NCI-H187 treated with DMSO at 0.1 percent for 48 hours (cell line): ENCODE data around the gene TDRD5.

Source experiments
- DNase-seq: peaks from one replicate; lab custom pipeline; 2025; lab: John Stamatoyannopoulos, UW

Gene TDRD5

GRCh38 chr1:179591592-179592580 is at the start of gene TDRD5:
TDRD5 (plus strand) TSS chr1:179591832; CDS start chr1:179592616, 784 bp downstream.
- DNase-seq, result no peak

- DNase-seq, result no peak
Measured at GRCh38 chr1:179545321-179545720, 46.3 kb upstream of the TDRD5 start.

- DNase-seq, result no peak
Measured at GRCh38 chr1:179547021-179547535, 44.6 kb upstream of the TDRD5 start.

- DNase-seq, result no peak
Measured at GRCh38 chr1:179548666-179549367, 42.8 kb upstream of the TDRD5 start.

GRCh38 chr1:179549368-179549700 is 42.3 kb upstream of the TDRD5 start:
- DNase-seq, result no peak

GRCh38 chr1:179550746-179551682 is 40.6 kb upstream of the TDRD5 start:
- no peak for DNase-seq

GRCh38 chr1:179554427-179554826 is 37.2 kb upstream of the TDRD5 start:
- DNase-seq, result no peak

GRCh38 chr1:179558078-179558477 is 33.6 kb upstream of the TDRD5 start:
- no peak for DNase-seq

- DNase-seq, result no peak
Measured at GRCh38 chr1:179575497-179576314, 15.9 kb upstream of the TDRD5 start, which contains the start of gene NPHS2. NPHS2 (minus strand) TSS chr1:179575948; CDS start chr1:179575864, 84 bp downstream.

GRCh38 chr1:179576509-179576908 is 15.1 kb upstream of the TDRD5 start:
- no peak for DNase-seq

GRCh38 chr1:179583771-179584320 is 7.8 kb upstream of the TDRD5 start:
- no peak for DNase-seq

- no peak for DNase-seq
Measured at GRCh38 chr1:179586107-179586823, 5.4 kb upstream of the TDRD5 start.

GRCh38 chr1:179587336-179587735 is 4.3 kb upstream of the TDRD5 start:
- DNase-seq, result no peak

- no peak for DNase-seq
Measured at GRCh38 chr1:179588425-179589024, 3.1 kb upstream of the TDRD5 start.

- DNase-seq, result no peak
Measured at GRCh38 chr1:179589509-179589908, 2.1 kb upstream of the TDRD5 start.

- no peak for DNase-seq
Measured at GRCh38 chr1:179590671-179591070, 961 bp upstream of the TDRD5 start.

- DNase-seq, result no peak
Measured at GRCh38 chr1:179591253-179591591, 410 bp upstream of the TDRD5 start.

GRCh38 chr1:179598631-179599030 is 7.0 kb downstream of the TDRD5 start:
- no peak for DNase-seq

GRCh38 chr1:179599623-179600249 is 8.1 kb downstream of the TDRD5 start:
- no peak for DNase-seq
